T-helper 1 cell treated with Interleukin-12 subunit alpha and Interleukin-12 subunit beta and Interleukin-4 antibody, amounts not matched to agents 30 ng/mL and 1 ng/mL, for 36 hours (primary cell): Measurements from ENCODE around the gene DPH6. TPM values are rescaled to one million over a fixed set of nuclear protein-coding genes. Genes with fewer than 3 reads are reported as not detected.
"Not testable (repeated sequence)": the region's sequence is repeated elsewhere in the genome, so short reads cannot be mapped to it uniquely, and the experiment has no call there.

ENCODE experiments used
- intact Hi-C: fragments of 100-400 bp; cut with micrococcal nuclease; formaldehyde crosslinking; loops from one replicate; pipeline ENCODE4 v1.15.1; 2024
- total RNA-seq: library from RNA; stranded (reverse); gene quantifications from 2 replicates; pipeline ENCODE4 v1.2.3, GENCODE V29; 2022

DPH6 gene
- total RNA-seq, 1 donor from 2014 or later, result 16.9 TPM

GRCh38 chr15:35349916-35350315, 196.0 kb downstream of the DPH6 start:
- intact Hi-C loops, result no loop called here

- intact Hi-C loops, result no loop called here
Measured at GRCh38 chr15:35330916-35331315, 215.0 kb downstream of the DPH6 start.

GRCh38 chr15:35330048-35330695, 215.8 kb downstream of the DPH6 start:
- intact Hi-C loops, result no loop called here

GRCh38 chr15:35329521-35329961, 216.4 kb downstream of the DPH6 start:
- intact Hi-C loops, result no loop called here

GRCh38 chr15:35328836-35329235, 217.1 kb downstream of the DPH6 start:
- intact Hi-C loops, result not testable (repeated sequence)

- intact Hi-C loops, result no loop called here
Measured at GRCh38 chr15:35327789-35328188, 218.2 kb downstream of the DPH6 start.

- intact Hi-C loops, result no loop called here
Measured at GRCh38 chr15:35325374-35325941, 220.5 kb downstream of the DPH6 start.

GRCh38 chr15:35323141-35323540, 222.8 kb downstream of the DPH6 start:
- intact Hi-C loops, result loop anchor here (5.0 kb wide), 1 partner anchor 1826 kb away; no protein-coding TSS in a partner anchor

GRCh38 chr15:35321926-35322325, 224.0 kb downstream of the DPH6 start:
- intact Hi-C loops, result loop anchor here (5.0 kb wide), 1 partner anchor 1825 kb away; no protein-coding TSS in a partner anchor

GRCh38 chr15:35320911-35321310, 225.1 kb downstream of the DPH6 start:
- intact Hi-C loops, result loop anchor here (5.0 kb wide), 1 partner anchor 1824 kb away; no protein-coding TSS in a partner anchor
